RKO (cell line): Measurements from ENCODE around the gene ELMO2.

ENCODE experiments used
- DNase-seq: peaks from one replicate; pipeline ENCODE4 v3.0.0-alpha.2; 2016; ENCODE audit warnings: low spot score

Gene ELMO2

DNA sequence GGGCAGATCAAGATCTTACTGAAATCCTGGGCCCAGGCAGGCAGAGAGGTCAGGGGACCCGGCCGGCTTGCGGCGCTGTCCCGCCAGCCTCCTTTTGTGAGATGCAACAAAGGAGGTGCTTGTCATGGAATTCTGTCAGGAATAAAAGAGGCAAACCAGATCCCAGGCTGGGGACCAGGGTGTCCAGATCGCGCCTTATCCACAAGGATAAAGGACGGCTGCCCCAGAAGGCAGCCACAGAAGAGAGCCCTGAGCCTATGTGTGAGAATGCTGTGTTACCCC, 55.5 kb downstream of the ELMO2 start:
- no peak for DNase-seq

DNA sequence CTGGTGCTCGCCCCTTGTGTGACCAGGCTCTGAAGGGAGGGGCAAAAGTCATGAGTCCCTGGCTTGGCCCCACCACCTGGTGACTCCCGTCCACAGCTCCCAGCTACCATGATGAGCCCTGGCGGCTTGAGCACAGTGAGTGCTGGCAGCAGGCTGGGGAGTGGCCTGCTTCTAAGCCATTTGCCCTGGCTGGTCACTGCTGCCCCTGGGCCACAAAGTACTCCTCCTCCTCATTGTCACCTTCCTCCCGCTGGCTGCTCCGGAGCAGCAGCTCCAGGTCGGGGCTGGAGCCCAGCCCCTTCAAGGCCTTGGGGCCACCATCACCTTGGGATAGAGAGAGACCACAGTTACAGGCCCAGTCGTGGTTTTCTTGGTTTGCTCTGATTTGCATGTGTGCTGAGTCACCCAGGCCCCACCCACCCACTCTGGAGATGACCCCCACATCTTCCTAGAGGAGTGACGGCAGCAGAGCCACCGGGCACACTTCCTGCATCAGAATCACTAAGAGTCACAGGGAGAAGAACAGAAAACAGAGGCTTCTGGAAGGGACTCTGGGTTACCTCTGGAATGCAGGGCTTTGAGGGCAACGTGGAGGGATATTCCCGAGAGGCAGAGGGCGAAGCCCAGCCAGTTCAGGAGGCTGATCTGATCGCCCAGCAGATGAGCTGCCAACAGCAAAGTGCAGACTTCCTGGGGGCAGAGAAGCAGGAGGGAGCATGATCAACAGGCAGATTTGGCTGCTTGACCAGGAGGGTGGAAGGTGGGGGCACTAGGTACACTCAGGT, 56.0 kb downstream of the ELMO2 start:
- no peak for DNase-seq

DNA sequence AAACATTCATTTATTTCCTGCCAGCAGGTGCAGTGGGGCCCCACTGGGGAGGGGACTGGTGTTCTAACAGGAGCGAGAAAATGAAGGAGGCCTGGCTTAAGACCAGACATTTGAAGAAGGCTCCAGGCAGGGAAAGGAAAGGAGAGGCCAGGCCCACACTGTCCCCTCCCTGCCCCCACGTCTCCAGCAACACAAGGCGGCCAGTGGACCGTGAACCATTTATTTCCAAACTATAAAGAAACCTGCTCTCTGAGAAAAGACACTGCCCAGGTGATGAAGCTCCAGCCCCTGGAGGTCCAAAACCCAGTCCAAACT, 56.7 kb downstream of the ELMO2 start:
- DNase-seq, result no peak

DNA sequence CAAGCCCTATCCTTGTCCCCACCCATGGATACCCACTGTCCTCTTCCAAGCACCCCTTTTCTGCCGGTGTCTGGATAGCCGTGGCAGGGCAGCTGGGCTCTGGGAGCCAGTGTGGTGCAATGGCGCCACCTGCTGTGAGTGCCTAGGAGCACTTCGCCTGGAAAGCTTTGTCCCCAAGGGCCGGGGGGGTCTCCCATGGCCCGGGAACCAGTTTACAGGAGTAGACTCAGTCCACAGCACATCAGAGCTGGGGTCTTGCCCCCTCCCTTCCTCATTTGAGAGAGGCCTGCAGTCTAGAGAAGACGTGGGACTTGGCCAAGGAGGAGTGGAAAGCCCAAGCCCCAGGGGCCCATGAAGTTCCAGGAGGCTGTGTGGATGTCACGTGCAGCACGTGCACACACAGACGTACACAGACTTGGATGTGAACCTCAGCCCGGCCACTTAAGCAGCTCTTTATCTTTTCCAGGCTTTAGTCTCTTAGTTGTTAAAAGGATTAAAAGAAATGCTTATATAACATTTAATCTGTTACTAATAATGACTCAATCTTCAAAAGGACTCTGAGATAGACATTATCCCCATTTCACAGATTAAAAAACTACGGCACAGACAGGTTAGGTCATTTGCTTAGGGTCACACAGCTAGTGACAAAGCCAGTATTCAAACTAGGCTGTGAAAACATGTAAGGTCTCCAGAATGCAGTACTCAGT, 57.2 kb downstream of the ELMO2 start:
- no peak for DNase-seq

DNA sequence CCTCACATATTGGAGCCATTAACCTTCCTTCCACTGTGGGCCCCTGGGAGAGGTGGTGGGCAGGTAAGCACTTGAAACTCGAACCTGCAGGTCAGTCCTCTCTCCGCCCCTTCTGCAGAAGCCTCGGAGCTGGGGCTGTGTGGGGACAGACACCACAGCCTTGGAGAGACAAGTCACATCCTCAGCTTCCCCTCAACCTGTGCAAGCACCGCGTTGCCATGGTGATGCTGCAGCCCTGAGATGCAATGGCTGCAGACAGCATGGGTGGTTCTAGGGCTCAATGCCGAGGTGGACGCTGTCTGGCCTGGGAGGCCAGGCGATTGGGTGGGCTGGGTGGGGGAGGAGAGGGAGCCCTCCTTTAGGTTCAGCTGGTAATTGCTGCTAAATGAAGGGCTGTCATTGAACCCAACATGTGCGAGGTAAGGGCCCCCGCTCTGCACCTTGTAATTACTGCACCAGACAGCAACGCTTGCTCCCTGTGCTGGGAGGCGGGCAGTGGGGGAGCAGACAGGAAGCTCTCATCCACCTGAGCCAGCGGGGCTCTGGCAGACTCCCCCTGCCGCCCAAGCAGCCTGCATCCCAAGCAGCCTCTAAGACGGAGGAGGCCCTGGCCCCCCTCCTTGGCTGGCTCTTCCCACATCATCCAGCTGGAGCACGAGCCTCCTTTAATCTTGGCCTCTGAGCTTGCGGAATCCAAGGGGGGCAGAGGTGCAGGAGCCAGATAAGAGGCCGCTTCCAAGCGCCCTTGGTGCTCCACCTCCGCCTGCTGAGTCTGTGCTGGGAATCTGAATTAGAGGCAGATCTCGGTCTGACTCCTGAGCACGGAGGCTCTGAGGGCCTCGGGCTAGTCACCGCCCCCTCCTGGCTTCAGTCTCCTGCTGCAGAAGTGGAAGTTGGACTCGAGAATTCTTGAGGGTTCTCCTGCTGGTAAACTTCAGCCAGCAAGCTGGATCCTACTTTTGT, 58.3 kb downstream of the ELMO2 start:
- DNase-seq, result peak; percentile 21

DNA sequence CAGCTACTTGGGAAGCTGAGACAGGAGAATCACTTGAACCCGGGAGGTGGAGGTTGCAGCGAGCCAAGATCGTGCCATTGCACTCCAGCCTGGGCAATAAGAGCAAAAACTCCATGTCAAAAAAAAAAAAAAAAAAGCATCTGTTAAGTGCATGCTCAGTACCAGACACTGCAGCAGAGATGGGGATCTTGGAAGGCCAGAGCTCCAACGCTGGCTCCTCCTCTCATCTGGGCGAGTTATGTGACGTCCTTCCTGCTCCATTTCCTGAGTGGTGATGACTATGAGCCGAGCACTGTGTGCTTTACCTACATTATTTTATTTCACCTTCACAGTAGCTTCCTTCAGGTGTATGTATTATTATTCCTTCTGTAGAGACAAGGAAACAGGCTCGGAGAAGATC, 59.6 kb downstream of the ELMO2 start:
- no peak for DNase-seq

DNA sequence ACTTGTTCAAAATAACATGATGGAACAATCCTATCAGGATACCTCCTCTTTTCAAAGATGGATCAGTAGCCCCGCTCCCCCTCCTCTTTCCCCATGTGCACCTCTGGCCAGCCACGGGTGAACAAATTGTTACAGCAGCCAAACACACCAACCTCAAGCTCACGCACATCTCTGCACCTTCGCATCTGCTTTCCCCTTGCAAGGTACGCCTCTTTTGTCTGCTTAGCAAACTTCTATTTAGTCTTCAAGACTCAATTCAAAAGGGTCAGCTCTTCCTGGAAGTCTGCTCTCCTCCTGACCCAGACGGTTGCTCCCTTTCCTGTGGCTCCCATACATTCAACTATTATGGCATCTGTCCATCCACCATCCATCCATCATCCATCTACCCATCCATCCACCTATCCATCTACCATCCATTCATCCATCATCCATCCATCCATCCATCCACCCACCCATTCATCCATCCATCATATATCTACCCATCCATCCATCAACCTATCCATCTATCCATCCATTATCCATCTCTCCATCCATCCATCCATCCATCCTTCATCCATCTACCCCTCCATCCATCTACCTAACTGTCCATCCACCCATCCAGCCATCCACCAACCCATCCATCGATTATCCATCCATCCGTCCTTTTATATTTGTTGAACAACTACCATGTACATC, 61.8 kb downstream of the ELMO2 start:
- no peak for DNase-seq

DNA sequence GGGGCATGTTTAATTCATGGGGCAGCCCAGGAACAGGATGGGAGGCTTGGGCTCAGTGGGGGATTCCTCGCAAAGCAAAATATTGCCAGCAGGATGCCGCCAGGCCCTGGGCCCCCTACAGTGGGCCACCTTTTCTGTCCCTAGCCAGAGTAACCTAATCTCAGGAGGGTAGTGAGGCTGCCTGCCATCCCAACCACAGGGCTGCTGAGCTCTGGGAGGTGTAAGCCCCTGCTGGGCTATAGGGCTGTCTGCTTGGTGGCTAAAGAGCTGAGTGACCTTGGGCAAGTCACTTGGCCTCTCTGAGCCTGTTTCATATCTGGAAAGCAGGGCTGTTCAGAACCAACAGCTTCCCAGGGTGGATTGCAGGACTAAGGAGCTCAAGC, 62.4 kb downstream of the ELMO2 start:
- DNase-seq, result no peak

DNA sequence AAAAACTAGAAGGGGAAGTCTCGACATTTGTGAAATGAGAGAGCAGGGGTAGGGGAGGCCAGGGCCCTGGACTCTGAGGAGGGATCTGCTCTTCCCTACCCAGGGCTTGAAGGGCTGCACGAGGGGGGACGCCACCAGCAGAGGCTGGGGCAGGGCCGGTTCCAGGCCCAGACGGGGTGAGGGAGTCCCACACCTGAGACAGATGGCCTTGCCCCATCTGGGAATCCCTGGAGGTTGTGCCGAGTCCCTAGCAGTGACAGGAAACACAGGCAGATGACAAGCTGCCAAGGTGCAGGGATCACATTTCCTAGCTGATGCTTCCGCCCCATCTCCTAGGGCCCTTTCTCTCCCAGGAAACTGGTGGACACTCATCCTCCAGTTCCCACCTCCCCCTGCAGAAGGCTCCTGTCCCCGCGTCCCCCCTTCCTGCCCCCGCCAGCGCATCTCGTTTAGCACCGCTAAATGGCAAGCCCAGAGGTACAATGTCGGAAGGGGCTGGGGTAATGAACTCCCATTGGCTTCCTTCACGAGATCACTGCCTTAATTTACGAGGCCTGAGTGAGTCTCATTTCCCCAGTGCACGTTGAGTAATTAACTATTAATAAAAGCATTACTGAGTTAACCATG, 63.0 kb downstream of the ELMO2 start:
- DNase-seq, result no peak

DNA sequence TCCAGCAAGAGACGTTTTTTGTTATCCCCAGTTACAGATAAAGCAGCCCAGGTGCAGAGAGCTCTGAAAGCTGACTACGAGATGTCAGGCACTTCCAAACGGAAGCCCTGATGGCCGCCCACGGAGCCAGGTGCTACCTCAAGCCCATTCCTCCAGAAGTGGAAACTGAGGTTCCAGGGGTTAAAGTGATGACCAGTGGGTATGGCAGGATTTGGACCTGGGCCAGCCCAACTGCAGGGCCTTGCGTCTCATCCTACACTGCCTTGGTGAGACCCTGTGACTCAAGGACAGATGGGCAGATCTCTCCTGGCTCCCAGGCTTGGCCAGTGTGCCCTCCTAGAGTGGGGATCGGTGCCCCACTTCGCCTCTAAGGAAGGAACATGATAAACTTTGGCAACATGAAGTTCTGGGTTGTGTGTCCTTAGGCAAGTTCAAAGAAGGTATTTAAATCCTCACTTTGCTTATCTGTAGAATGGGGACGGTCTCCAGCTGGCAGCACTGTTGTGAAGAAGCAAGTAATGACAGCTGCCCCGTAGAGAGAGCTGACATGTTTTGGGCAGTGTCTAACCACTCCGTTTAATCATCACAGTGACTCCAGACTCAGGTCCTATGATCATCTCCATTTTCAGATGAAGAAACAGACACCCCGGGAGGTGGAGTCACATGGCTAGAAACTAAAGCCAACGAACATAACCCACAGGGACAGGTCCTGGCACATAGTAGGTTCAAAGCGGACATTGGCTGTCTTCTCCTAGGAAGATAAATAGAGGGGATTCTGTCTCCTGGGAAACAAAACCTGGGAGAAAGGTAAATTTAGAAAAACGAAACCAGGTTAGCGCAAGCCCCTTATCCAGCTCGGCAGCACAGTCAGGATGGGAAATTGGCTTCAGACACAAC, 63.7 kb downstream of the ELMO2 start:
- DNase-seq, result no peak

DNA sequence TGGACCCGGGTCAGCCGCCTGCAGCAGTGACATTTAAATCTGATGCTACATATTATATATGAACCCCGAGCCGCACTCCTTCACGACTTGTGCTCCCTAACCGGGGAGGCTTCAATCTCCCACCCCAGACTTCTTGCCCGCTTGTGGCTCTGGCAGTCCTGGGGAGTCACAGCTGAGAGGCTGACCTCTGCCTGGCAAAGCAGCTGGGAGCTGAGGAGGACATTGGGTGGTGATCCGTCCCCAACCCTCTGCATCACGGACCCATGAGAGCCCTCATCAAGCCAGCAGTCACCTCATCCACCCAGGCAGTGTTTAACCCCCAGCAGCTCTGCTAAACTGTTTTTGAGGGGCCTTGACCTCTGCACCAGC, 64.4 kb downstream of the ELMO2 start:
- DNase-seq, result no peak

DNA sequence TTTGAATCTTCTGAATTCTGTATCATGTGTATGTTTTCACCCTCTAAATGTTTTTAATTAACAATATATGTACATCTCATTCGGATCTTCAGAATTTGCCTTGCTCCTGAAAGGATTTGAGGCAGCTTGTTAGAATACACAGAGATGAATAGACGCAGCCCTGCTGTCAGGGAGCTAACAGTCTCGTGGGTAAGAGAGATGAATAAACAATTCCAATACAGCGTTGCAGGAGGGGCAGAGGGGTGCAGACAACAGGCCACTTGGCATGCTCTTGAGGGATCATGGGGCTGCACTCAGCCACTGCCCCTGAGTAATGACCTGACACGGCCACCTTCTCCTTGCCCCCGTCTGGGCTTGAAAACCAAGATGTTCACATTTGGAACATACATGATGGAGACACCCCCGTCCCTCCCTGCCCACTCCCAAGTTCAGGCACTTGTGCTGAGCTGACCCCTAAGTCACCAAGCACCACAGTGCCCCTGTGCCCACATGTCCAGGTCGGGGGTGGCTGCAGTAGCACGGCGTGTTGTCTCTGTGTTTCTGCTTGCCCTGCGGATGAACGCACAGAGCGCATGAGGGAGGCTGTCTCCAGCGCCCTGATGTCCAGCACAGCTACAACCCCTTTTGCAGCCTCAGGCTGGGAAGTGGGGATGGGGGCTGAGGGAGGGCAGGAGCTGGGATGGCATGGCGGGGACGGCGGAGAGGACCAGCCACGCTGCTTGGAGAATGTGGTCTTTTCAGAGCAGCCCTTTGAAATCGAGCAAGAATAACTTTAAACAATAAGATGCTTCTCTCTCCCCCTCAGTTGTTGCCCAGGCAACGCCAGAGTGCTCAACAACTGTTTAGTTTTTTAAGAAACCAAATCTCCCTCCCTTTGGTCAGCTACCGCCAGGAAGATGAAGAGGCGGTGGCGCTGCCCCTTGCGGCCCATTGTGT, 65.1 kb downstream of the ELMO2 start:
- DNase-seq, result no peak

DNA sequence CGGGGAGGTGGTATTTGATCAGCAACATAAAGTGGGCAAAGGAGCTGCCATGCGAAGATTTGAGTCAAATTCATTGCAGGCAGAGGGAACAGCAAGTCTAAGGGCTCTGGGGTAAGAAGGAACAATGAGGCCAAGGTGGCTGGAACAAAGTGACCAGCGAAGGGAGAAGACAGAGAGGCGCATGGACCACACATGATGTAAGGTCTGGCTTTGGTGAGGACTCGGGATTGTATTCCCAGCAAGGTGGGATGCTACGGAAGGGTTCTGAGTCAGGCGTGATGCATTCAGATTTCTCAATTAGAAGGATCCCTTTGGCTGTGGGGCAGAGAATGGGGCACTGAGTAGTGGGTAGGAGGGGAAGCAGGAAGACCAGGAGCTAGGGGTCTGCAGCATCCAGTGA, 67.4 kb downstream of the ELMO2 start:
- no peak for DNase-seq

DNA sequence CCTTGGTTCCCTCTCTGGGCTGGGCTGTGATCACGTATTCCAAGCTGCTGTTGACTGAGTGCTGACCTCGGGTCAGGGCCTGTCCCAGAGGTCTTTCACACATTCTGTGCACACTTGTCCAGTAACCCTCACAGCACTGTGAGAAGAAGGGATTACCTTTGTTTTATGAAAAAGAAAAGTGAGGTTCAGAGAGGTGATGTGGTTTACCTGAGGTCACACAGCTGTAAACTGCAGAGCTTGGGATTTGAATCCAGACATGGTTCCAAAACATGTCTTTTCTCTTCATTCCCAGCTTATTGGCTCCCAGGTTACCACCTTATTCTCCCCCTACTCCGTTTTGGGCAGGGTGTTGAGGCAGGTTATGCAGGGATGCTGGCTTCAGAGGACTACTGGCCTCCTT, 69.7 kb downstream of the ELMO2 start:
- no peak for DNase-seq

DNA sequence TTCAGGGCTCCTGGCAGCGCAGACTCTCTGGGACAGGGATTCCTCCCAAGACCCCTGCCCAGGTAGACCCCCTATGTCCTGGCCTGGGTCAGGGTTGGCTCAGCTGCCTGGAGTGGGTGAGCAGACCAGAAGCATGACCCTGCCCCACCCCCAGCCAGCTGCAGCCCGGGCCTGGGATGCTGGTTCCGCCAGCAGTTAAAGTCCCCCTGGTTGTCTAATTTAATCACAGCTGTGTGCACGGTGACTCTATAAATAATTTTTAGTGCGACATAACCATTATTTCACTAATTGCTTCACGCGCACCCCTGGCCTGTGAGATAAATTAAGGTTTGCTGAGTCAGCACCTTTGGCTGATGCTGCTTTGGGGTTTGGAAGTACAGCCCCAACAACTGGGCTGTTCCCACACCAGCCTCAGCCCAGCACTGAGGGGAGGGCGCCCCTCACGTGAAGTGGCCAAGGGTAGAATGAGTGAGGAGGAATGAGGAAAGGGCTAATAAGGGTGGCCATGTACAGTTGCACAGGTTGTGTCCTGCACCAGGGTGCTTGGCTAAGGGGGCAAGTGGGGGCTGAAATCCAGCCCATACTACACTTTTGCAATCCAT, 72.0 kb downstream of the ELMO2 start:
- no peak for DNase-seq

DNA sequence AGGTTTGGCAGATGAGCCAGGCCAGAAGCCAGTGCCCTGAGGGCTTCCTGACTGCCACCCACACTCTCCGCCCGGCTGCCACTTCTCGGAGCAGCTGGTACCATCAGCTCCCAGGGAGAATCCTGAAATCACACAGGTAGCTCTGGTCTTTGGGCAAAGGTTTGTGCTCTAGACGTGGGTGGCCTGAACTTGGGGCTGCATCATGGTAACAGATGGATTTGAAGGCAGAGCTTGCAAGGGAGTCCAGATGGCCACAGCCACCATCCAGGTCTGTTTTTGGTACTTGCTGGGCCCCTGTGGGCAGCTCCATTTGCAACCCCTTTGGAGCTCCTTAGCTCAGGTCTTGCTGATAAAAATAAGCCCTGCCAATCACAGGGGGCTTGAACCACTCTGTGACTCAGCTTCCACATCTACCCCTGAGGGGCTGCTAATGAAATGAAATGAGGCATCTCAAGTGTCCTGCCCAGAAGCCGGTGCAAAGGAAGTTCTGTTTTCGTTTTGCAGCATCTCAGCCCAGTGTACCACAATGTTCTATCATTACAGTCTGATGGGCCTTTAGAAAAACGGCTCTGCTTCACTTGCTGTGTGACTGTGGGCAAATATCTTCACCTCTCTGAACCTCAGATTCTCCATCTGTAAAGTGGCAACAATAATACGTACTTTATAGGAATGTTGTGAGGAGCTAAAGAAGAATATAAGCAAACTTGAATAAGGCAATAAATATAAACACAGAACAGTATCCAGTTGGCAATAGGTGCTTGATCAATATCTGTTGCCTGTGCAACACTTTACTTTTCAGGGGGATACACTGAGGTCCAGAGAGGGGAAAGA, 73.0 kb downstream of the ELMO2 start:
- no peak for DNase-seq

DNA sequence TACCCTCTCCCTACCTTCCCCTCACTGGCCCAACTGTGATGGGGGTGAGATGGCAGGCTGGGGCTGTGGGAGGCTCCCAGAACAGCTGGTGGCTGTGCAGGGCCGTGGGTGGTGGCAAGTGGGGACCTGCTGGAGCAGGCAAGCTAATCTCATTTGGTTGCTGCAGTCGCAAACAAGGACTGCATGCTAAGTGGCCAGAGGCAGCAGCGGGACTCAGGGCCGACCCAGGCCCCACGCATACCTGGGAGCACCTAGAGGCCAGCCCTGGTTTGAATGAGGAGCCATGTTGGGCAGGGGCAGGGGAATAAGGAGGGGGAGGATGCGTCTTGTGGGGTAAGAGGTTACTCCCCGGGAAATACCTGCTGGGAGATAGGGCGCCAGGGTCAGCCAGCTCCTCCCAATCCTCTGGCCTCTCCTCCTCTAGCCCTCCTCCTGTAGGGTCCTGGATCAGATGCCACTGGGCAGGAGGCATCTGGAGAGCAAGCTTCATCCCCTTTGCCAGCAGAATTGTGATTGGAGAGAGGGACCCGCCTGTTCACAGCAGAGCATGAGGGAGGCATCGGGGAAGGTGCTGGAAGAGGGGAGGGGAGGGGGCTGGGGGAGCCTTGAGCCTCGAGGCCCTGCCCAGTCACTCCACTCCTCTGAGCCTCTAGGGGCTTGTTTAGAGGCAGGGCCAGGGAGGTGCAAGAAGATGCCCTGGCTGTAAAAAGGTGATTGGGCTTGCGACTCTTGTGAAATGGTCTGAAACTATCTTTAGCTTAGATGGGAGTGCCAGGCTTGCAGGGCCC, 73.8 kb downstream of the ELMO2 start:
- no peak for DNase-seq
